ENCODE data around the gene FIBCD1. TPM values are rescaled to one million over a fixed set of nuclear protein-coding genes. Genes with fewer than 3 reads are reported as not detected.

FIBCD1 gene
- total RNA-seq, 1 donor, result 5.1 TPM

GRCh38 chr9:130925050-130925678 is 13.9 kb downstream of the FIBCD1 start:
- Histone ChIP-seq H3K27me3 (ENCODE audit: insufficient read depth, low read length) (no peaks in the 10 kb centered on the region), H4K20me1 (ENCODE audit: insufficient read depth, low read length) (no peaks in the 10 kb centered on the region), H3K4me1 (ENCODE audit: insufficient read depth, low read length) (peaks cover 13% of the 10 kb centered on the region), H3K9me3 (ENCODE audit: low read depth, low read length) (no peaks in the 10 kb centered on the region), H3K4me2 (ENCODE audit: insufficient read depth, low read length) (no peak overlapping the region), H3K36me3 (ENCODE audit: insufficient read depth, low read length) (no peaks in the 10 kb centered on the region), H3K27ac (ENCODE audit: low read depth, low read length) (no peak overlapping the region), H2AFZ (ENCODE audit: low read length) (no peak overlapping the region), H3K79me2 (ENCODE audit: insufficient read depth, low read length) (no peaks in the 10 kb centered on the region), H3K4me3 (ENCODE audit: insufficient read depth, low read length) (no peak overlapping the region)
- no peak for DNase-seq (ENCODE audit: insufficient read length, low spot score, missing footprints)
- TF ChIP-seq, protein P1, sequence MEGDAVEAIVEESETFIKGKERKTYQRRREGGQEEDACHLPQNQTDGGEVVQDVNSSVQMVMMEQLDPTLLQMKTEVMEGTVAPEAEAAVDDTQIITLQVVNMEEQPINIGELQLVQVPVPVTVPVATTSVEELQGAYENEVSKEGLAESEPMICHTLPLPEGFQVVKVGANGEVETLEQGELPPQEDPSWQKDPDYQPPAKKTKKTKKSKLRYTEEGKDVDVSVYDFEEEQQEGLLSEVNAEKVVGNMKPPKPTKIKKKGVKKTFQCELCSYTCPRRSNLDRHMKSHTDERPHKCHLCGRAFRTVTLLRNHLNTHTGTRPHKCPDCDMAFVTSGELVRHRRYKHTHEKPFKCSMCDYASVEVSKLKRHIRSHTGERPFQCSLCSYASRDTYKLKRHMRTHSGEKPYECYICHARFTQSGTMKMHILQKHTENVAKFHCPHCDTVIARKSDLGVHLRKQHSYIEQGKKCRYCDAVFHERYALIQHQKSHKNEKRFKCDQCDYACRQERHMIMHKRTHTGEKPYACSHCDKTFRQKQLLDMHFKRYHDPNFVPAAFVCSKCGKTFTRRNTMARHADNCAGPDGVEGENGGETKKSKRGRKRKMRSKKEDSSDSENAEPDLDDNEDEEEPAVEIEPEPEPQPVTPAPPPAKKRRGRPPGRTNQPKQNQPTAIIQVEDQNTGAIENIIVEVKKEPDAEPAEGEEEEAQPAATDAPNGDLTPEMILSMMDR (IDR thresholded peaks at IDR 0.05; ENCODE audit: extremely low read depth, low read depth, low read length), result no peak

GRCh38 chr9:130924448-130924788 is 14.6 kb downstream of the FIBCD1 start:
- DNase-seq (ENCODE audit: insufficient read length, low spot score, missing footprints), result no peak
- H3K27me3 ChIP-seq (ENCODE audit: insufficient read depth, low read length), result no peaks in the 10 kb centered on the region
- H3K4me1 ChIP-seq (ENCODE audit: insufficient read depth, low read length), result peaks cover 13% of the 10 kb centered on the region
- no peak overlapping the region for H3K4me2 ChIP-seq (ENCODE audit: insufficient read depth, low read length)
- no peak overlapping the region for H3K27ac ChIP-seq (ENCODE audit: low read depth, low read length)
- no peak overlapping the region for H3K4me3 ChIP-seq (ENCODE audit: insufficient read depth, low read length)
- no peaks in the 10 kb centered on the region for H3K9me3 ChIP-seq (ENCODE audit: low read depth, low read length)
- H3K36me3 ChIP-seq (ENCODE audit: insufficient read depth, low read length), result no peaks in the 10 kb centered on the region
- no peak overlapping the region for H2AFZ ChIP-seq (ENCODE audit: low read length)
- H3K79me2 ChIP-seq (ENCODE audit: insufficient read depth, low read length), result no peaks in the 10 kb centered on the region
- H4K20me1 ChIP-seq (ENCODE audit: insufficient read depth, low read length), result no peaks in the 10 kb centered on the region
- TF ChIP-seq, protein P1 (IDR thresholded peaks at IDR 0.05; ENCODE audit: extremely low read depth, low read depth, low read length), result no peak

DNA sequence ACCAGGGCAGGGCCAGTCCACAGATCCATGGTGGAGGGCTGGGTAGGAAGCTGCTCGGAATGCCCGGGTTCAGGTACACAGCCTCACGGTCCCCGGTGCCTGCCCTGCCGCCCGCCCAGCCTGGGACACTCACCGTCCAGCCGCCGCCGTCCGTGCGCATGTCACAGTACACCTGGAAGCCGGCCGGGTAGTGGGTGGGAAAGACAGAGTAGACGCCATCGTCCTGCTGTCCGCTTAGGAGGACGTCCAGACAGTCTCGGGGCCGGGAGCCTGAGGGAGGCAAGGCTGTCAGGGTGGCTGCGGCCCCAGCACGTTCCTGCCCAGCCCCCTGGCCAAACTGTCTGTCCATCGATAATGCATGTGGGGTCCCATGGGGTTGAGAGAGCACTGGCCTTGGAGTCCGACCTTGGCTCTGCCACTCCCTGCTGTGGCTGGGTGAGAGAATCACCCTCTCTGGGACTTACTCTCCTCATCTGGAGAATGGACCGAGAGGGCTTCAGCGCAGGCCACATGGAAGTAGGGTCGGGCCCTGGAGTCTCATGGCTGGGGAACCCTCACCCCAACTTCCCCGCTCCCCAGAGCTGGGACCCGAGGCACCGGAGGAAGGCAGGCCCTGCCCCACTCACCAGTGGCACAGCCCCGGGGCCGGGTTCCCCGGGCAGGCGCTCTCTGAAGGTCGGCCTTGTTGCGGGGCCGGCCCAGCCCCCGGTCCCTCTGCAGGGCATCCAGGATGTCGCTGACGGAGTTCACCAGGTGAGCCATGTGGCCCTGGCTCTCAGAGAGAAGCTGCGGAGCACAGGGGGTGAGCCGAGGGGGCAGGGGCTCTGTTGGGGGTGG is 15.2 kb downstream of the FIBCD1 start:
- Histone ChIP-seq H4K20me1 (ENCODE audit: insufficient read depth, low read length) (no peaks in the 10 kb centered on the region), H3K27ac (ENCODE audit: low read depth, low read length) (no peak overlapping the region), H3K9me3 (ENCODE audit: low read depth, low read length) (no peaks in the 10 kb centered on the region), H2AFZ (ENCODE audit: low read length) (no peak overlapping the region), H3K4me1 (ENCODE audit: insufficient read depth, low read length) (peaks cover 11% of the 10 kb centered on the region), H3K36me3 (ENCODE audit: insufficient read depth, low read length) (no peaks in the 10 kb centered on the region), H3K27me3 (ENCODE audit: insufficient read depth, low read length) (no peaks in the 10 kb centered on the region), H3K4me2 (ENCODE audit: insufficient read depth, low read length) (no peak overlapping the region), H3K79me2 (ENCODE audit: insufficient read depth, low read length) (no peaks in the 10 kb centered on the region), H3K4me3 (ENCODE audit: insufficient read depth, low read length) (no peak overlapping the region)
- TF ChIP-seq, protein P1 (IDR thresholded peaks at IDR 0.05; ENCODE audit: extremely low read depth, low read depth, low read length), result no peak
- DNase-seq (ENCODE audit: insufficient read length, low spot score, missing footprints), result no peak

DNA sequence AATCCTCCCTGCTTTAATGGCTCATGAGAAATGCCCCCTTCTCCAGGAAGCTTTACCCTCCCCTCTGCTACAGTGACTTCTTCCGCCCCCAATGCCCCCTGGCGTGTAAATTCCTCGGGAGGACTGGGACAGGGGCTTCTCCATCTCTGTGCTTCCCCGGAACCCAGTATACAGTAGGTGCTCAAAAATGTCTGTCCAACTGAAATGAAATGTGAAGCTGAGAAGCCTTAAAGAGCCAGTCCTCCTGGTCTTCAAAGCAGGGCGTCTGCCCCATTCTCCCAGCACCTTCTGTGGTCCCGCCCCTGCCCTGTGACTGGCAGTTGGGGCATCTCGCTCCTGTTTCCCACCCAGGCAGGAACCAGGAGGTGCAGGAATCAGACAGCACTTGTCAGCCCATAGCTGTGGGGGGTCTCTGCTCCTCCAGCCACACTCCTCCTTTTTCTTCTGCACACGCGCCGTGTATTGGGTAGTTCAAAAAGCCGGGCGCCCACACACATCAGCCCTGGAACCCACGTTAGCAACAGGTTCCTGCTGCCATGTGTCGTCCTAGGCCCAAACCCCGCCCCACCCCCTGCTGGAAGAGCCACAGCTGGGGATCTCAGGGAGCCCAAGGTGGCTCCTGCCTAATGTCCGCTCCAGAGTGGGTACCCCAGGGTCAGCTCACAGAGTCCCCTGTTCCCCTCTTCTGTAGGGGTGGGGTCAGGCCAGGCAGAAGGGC is 16.0 kb downstream of the FIBCD1 start:
- TF ChIP-seq, protein P1 (IDR thresholded peaks at IDR 0.05; ENCODE audit: extremely low read depth, low read depth, low read length), result no peak
- no peak overlapping the region for H2AFZ ChIP-seq (ENCODE audit: low read length)
- H3K4me1 ChIP-seq (ENCODE audit: insufficient read depth, low read length), result peaks cover 3% of the 10 kb centered on the region
- H3K36me3 ChIP-seq (ENCODE audit: insufficient read depth, low read length), result no peaks in the 10 kb centered on the region
- H3K9me3 ChIP-seq (ENCODE audit: low read depth, low read length), result no peaks in the 10 kb centered on the region
- no peak for DNase-seq (ENCODE audit: insufficient read length, low spot score, missing footprints)
- H3K79me2 ChIP-seq (ENCODE audit: insufficient read depth, low read length), result no peaks in the 10 kb centered on the region
- H4K20me1 ChIP-seq (ENCODE audit: insufficient read depth, low read length), result no peaks in the 10 kb centered on the region
- H3K27ac ChIP-seq (ENCODE audit: low read depth, low read length), result no peak overlapping the region
- no peak overlapping the region for H3K4me2 ChIP-seq (ENCODE audit: insufficient read depth, low read length)
- H3K27me3 ChIP-seq (ENCODE audit: insufficient read depth, low read length), result peaks cover 7% of the 10 kb centered on the region
- no peak overlapping the region for H3K4me3 ChIP-seq (ENCODE audit: insufficient read depth, low read length)
